Inflammatory macrophage treated with lipopolysaccharide for 4 hours (primary cell): ENCODE data around the gene GNAT3.
A peak's percentile ranks its signal among the peaks of the same experiment; 100 is the strongest.

ENCODE experiments used
- DNase-seq: peaks from one replicate; pipeline ENCODE4 v3.0.0-alpha.2; 2020

Gene GNAT3

DNA sequence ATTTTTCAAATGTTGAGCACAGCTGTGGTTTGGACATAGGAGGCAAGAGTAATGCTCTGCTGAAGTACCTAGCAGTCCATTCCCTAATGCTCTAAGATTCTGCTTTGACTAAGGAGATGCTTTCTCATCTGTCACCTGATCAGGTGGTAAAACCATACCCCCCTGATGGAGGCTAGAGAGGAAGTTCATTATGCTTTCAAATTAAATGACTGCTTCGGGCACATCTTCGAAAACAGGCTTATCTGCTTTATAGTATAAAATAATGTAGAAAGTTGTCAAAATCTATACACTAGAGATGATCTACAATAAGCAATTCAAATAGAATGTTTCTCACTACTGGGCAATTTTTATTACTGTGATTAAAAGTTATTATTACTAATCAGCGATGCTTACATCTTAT lies at the start of gene GNAT3:
Gene GNAT3 (minus strand): TSS at position 101 of the 400 bp plus-strand sequence. CDS start 138 bp downstream, outside the sequence.
- DNase-seq = no peak

DNA sequence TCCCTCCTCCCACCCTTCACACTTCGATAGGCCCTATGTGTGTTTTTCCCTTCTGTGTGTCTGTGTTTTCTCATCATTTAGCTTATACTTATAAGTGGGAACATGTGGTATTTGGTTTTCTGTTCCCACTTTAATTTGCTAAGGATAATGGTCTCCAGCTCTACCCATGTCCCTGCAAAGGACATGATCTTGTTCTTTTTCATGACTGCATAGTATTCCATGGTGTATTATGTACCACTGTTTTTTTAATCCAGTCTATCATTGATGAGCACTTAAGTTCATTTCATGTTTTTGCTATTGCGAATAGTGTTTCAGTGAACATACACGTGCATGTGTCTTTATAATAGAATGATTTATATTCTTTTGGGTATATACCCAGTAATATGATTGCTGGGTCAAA lies 46.3 kb upstream of the GNAT3 start:
- DNase-seq = no peak

DNA sequence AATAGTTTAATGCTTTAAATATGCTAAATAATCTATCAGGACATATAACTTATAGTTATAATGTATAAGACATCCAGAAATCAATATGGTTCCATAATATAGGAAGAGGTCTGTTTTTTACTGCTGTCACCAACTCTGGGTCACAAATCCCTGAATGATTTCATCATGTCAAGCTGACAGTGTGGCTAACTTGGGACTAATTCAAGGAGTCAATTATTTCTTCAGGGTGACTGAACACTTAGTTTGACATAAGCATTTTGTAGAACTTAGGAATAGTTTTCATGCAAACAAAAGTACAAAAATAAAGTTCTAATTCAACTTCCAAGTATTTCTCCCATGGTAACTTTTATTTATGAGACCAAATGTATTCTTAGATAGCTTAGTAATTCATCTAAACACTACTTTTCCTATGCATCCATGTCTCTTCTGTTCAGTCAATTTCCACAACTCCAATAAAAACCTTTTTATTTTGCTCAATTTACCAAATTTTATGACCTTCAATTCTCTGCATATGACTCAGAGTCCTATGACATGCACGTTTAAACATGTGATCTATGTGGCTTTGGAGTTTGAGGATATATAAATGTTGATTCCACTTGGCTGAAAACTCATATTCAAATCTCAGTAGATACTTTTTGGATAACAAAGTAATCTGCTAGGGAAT lies 40.3 kb upstream of the GNAT3 start:
- DNase-seq = peak; percentile 8

DNA sequence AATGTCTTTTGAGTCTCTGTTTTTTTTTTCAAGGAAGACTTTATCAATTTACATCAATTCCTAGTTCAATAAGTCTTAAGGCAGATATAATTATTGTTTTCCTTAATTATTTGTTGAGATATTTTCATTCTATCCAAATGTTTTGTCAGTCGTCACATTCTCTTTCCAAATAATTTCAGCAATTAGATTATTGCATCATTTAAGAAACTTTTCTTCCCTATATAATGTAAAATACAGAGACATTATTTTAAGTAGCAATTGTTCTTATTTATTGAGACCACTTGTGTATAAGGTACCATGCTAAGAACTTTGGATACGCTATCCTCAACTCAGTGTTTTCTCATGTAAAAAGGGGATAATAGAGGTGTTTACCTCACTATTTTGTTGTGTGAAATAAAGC lies 38.1 kb upstream of the GNAT3 start:
- no peak for DNase-seq

DNA sequence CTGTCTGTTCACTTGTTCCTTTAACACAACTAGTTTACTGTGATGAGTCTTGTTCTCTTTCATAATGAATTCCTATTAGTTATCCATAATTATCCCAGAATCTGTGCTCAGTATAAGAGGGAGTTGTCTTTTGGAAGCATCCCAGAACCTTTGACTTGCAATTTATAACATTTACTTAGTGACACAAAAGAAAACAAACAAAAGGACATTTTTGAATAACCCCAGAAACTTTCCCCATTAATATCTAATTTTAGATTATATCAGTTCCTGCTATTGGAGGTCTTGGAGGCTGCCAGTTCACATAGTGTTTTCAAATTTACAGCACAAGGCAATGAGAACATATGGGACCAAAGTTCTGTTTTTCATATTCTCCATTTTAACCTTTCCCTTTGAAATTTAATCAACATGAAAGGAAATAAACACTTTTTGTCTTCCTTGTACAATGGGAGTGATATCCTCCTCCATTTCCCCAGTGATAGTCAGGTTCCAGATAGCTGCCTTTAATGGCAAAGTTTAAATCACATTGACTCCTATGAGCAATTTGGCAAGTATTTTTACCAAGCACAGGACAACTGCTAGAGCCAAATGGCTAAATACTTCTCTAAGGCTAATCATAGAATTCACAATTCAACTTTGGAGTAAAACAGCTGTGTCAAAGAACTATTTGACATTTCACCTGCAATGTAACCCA lies 37.1 kb upstream of the GNAT3 start:
- DNase-seq = no peak

DNA sequence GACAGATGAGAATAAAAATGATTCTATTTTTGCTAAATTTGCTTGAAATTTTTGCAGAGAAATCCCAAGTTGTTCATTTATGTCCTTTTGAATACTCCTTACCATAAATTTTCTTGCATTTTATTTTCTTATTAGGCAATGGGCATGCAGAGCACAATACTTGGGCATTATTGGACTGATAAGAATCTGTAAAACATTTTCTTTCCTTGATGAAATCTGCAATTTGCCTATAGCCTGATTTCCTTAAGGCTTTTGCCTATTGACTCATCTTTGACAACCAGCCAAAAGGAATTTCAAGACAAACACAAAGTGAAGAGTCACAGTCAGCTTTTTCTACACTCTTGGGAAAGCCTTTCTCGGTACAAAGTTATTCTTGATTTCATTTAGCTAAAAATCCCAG lies 30.5 kb upstream of the GNAT3 start:
- DNase-seq = no peak

DNA sequence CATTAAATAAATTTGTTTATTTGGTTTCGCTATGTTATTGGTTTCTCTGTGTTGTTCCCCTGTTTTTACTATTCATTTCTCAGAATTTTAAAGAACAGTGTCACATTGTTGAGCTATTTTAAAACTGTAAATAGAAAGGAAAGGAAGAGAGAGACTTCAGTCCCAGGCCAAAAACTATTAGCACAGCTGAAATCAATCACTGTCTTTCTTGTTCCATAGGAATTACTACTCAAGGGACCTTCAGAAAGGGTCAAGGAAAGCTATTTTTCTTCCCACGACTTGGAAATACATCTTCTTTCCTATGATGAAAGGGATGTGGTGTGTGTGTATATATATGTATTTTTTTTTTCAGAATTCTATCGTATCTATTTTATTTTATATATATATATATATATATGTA lies 29.0 kb upstream of the GNAT3 start:
- DNase-seq = no peak

DNA sequence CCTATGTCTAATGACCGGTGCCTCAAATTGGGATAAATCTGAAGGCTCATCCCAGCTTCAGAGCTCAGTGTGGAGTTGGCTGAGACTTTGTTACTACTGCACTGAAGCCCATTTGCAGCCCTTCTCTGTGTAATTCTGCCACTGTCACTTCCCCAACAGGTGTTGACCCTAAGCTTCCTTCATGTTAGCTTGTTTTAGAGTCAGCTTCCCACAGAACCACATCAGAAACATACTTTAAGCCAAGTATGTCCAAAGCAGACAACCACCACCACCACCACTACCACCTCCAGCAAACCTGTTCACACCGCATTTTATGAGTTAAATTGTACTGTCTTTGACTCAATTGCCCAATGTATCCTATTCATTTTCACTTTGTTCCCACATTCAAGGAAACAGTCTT lies 25.2 kb upstream of the GNAT3 start:
- DNase-seq = no peak

DNA sequence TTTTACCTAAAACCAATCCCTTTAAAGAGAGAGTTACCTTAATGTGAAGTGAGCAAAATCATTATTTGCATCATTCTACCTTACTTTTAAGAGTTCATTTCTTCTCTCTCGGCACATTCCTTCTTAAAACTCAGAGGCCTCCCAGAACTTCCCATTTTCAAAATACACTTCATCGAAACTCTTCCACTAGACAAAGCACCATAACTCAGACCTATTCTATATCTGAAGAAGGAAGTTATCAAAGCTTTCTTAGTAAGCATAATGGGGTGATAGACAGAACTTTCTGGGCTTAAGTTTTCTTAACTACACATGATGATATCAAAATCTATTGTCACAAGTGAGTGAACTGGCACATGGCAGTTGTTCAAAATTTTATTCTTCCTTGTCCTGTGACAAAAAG lies 24.6 kb upstream of the GNAT3 start:
- peak; percentile 26 for DNase-seq

DNA sequence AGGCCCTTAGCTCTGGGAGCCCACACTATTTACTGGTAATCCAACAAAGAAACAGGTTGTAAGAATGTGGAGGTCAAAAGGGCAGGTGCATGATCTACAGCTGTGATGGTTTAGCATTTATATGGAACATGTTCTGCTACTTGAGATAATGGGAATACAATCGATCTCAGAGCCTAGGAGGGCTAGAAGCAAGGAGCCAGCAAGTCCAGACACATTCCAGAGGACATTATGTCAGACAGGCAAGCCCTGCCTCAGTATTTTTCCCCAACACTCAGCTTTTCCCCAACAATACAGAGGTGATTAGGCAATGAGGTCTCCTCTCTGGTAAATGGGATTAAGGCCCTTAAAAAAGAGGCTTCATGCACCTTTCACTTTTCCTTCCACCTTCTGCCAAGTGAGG lies 21.4 kb upstream of the GNAT3 start:
- DNase-seq = no peak

DNA sequence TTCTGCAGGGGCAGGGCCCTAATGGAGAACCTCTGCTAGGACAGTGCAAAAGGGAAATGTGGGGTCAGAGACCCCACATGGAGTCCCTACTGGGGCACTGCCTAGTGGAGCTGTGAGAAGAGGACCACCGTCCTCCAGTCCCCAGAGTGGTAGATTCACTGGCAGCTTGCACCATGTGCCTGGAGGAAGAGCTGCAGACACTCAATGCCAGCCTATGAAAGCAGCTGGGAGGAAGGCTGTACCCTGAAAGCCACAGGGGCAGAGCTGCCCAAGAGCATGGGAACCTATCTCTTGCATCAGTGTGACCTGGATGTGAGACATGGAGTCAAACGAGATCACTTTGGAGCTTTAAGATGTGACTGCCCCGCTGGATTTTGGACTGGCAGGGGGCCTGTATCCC lies 20.3 kb upstream of the GNAT3 start:
- DNase-seq = no peak

DNA sequence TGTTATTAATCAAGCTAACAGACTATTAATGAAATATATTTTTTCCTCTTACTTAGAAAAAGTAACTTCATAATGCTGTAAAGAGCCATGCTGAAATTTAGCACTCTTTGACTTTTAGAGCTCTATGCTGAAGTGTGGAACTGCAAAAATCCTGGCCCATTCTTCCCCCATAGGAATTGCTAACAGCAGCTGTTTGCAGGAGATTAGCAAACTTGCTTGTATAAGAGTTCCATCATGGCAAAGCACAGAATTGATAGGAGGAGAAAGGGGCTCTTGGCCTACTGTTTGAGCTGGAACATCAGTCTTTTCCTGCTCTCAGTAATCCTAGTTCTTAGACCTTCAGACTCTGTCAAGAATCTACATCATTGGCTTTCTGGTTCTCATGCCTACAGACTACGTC lies 18.3 kb upstream of the GNAT3 start:
- no peak for DNase-seq

DNA sequence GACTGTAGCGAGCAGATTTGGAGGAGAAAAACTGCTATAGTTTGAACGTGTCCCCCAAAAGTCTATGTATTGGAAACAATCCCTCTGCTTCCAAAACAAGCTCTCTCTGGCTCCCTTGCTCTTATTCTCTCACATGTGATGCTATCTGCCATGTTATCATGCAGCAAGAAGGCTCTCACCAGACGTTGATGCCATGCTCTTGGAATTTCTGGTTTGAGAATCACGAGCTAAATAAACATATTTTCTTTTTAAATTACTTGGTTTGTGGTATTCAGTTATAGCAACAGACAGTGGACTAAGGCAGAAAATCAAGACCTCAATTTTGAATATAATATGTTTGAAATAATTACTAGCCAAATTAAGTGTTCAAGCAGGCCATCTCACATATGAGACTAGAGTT lies 17.5 kb upstream of the GNAT3 start:
- DNase-seq = no peak

DNA sequence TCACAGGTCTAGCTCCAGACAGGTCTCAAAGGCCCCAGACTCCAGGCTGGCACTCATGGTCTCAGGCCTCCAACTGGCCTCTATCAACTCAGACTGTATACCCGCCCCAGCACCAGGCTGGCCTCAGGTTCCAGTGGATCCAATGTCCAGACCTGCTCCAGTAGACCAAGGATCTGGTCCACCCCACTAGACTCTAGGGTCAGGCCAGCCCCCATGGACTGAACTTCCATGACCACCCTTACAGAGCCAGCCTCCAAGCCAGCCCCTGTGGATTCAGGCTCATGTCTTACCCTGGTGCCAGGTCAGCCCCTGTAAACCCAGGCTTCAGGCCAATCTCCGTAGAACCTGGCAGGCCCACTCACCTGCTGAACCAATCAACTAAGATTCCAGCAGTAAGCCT lies 16.8 kb upstream of the GNAT3 start:
- no peak for DNase-seq

DNA sequence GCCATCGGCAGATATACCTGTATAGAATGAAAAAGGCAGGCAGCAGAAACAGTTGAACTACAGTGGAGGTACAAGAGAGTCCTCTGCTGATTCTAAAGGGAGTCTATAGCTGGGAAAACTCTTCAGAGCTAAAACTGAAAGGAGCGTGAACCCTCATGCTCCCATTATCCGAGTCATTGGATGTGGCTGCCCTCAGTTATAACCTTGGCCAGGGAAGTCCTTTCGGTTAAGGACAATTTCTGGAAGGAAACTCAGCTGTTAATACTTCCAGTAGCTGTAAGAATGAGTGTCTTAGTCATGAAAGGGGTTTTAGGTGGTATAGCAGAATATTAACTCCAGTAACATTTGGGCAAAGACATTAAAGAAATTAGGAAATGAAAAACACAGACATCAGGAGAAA lies 14.6 kb upstream of the GNAT3 start:
- no peak for DNase-seq

DNA sequence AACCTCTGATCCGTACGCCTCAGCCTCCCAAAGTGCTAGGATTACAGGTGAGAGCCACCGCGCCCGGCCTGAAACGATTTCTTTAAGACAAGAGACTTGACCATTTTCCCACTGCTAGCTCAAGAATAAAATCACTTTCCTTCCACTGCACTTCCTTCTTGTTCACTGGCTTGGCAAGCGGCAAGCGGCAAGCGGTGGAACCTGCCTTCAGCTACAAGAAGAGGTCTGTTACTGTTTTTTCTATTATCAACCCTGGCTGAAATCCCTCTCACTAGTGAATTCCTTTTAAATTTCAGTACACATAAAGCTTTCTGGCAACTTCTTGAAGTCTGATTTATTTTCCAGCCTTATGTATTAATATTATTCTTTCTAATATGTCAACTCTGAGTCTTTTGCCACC lies 12.8 kb upstream of the GNAT3 start:
- no peak for DNase-seq

DNA sequence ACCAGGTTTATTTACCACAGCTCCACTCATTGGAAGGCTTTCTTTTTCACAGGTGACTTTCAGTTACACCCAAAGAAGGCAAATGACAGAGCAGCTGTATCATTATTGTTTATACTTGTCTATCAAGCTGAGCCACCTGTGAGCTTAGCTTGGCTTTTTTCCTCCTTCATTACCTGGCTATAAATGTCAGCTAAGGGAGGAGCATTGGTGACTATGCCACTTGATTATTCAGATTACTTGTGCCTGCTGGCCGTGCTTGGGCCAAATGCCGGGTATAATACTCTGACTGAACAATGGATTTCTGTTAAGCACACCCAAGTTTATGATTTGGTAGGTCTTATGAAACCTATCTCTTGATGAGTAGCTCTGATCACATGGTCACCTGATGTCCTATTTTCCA lies 9.9 kb upstream of the GNAT3 start:
- no peak for DNase-seq

DNA sequence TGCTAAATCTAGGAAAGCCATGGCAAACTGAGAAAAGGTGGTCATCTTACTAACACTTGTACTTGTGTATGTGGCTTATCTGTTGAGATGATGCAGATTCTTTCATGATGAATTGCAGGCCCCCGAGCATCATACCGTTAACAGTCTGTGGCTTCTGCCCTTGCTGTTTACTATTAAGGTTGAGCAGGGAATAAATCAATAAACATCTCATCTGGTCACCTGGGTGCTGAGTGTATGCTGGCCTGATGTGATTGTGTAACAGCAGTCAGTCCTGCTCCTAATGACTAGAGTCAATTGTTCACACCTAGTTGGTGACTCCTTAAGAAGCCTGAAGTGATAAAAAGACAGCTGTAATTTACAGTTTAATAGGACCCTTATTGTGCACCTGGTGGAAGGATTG lies 8.3 kb upstream of the GNAT3 start:
- DNase-seq = no peak

DNA sequence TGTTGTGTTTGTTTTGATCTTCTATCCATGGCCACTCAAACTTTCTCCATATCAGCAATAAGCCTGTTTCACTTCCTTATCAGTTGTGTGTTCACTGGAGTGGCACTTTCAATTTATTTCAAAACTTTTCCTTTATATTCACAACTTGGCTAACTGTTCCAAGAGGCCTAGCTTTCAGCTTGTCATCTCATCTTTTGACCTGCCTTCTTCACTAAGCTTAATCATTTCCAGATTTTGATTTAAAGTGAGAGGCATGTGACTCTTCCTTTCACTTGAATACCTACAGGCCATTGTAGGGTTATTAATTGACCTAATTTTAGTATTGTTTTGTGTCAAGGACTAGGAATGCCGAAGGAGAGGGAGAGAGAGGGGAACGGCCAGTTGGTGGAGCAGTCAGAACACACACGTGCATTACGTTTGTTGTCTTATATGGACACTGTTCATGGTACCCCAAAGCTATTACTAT lies 5.5 kb upstream of the GNAT3 start:
- DNase-seq = peak; percentile 64

DNA sequence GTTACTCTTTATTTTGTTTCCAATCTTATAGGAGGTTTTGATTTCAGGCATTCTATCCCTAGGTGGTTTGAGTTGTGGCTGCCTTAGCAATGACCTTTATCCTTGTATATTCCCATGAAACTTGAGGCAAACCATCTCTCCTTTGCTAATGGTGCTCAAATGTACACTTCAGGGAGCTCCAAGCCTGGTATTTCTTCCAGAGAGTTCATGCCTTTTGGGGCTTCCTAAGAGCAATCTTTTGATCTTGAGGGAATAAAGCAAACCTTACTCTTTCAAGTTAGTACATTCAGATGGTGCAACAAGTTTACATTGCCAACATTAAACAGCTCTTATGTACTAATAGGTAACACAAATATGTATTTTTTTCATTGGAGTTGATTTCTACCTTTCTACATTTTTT lies 3.4 kb upstream of the GNAT3 start:
- DNase-seq = no peak

DNA sequence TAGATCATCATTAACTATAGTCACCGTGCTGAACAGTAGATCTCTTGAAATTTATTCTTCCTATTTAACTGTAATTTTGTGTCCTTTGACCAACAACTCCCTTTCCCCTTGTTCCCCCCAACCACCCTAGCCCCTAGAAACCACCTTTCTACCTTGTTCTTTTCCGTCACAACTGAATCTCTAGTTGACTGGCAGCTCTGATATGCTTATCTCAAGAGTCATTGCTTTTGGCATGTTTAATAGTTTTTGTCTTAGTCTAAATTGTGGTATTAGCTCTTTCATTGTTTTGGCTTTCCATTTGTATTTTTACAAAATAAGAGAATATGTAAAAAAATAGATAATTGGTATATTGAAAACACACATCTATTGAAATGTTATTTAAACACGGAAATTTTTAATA lies 1.8 kb downstream of the GNAT3 start:
- DNase-seq = no peak

DNA sequence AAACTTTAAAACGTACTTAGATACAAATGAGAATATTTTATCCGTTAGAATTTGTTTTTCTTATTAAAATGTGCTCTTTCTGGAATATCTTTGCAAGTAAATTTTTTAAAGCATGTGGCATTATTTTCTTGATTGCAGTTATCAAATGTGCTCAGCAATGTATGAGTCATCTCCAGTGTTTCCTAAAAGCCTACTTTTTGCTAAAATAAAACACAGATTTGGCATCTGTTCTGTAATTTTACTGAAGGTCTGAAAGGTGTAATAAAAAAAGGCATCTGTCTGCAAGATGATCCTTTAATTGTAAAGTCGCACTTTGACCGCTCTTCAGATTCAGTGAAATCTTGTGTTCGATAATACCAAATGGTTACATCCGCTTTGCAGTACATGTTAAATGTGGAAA lies 3.4 kb downstream of the GNAT3 start:
- DNase-seq = no peak

DNA sequence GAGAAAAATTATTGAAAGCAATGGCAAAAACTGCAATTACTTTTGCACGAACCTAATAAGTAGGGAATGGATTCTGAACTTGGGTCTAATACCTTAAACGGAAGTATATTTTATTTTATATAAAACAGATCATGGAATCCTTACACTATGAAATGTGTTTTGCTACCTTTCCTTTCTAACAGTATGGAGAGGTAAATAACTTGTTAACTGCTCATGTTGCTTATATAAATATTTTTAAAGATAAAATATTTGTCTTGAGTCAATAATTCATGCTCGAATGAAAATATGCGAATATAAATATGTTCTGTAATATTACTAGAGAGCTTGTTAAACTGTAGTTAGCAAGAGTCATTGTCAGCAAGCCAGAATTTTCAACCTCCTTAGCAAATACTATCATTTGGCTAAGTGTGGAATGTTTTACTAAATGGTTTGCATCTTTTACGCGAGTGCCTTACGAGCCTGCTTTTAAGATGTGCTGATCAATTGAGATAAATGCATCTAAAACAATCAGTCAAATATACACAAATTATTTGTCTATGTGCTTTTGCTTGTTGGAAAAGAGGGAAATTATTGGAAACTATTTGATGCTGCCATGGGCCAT lies 5.9 kb downstream of the GNAT3 start:
- DNase-seq = no peak

DNA sequence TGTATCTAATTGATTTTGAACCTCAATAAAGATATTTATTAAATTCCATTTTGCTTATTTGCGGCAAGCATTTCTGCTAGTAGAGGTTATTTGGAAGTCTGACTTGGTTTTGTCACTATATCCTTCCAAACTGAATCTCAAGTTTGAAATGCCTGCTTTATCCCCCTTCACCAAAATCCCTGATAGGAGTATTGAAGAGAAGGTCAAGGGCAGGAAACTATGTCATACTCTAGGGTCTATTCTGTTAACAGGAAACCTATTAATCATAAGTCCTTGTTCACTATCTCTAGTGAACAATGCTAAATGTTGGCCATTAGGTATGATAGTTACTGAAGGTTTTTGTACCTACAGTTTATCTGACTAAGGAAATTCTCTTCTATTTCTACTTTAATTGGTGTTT lies 11.5 kb downstream of the GNAT3 start:
- no peak for DNase-seq
